SK-N-SH (cell line): Measurements from ENCODE around the gene PARD3.

Experiments used
- CHD2 ChIP-seq: fragments of 150-350 bp; IDR thresholded peaks from 2 replicates; pipeline ENCODE4 v1.6.1; 2018; ENCODE audit warnings: low read length; ENCODE audit not compliant: partially characterized antibody
- CTCF ChIP-seq: fragments of 200-600 bp; sonication (generic); IDR thresholded peaks from 2 replicates; pipeline ENCODE4 v1.6.1; 2017; ENCODE audit warnings: antibody characterized with exemption, mild to moderate bottlenecking, moderate library complexity
- EP300 ChIP-seq, 2 experiments: IDR thresholded peaks; 2 replicates each; pipeline versions ENCODE4 v1.4.0 to v1.6.1; 2012; ENCODE audit warnings: borderline replicate concordance in 1 of 2, low read depth in 1 of 2, low read length in 1 of 2
- EZH2phosphoT487 ChIP-seq: fragments of 200-600 bp; sonication (generic); IDR thresholded peaks from 2 replicates; pipeline ENCODE4 v1.6.1; 2017; ENCODE audit warnings: low read depth, mixed run types, mild to moderate bottlenecking, antibody characterized with exemption, moderate library complexity, borderline replicate concordance
- GATA2 ChIP-seq: sonication (generic); formaldehyde crosslinking; IDR thresholded peaks from 2 replicates; pipeline ENCODE4 v1.5.0; 2020; ENCODE audit warnings: mild to moderate bottlenecking, missing genetic modification reagents
- MAX ChIP-seq: IDR thresholded peaks from 2 replicates; pipeline ENCODE4 v1.4.0; 2012; ENCODE audit warnings: low read depth
- NFIC ChIP-seq: IDR thresholded peaks from 2 replicates; pipeline ENCODE4 v1.4.0; 2012; ENCODE audit warnings: borderline replicate concordance
- NRF1 ChIP-seq: IDR thresholded peaks from 2 replicates; pipeline ENCODE4 v1.6.1; 2012; ENCODE audit warnings: low read depth, mild to moderate bottlenecking, low read length
- POLR2AphosphoS5 ChIP-seq: IDR thresholded peaks from 2 replicates; pipeline ENCODE4 v1.6.1; 2012; ENCODE audit warnings: low read depth, low read length
- RAD21 ChIP-seq: IDR thresholded peaks from 2 replicates; pipeline ENCODE4 v1.6.1; 2012; ENCODE audit warnings: mild to moderate bottlenecking, low read length
- REST ChIP-seq: IDR thresholded peaks from 2 replicates; pipeline ENCODE4 v1.6.1; 2012; ENCODE audit warnings: mild to moderate bottlenecking, low read depth, low read length, moderate library complexity
- RFX5 ChIP-seq: IDR thresholded peaks from 2 replicates; pipeline ENCODE4 v1.6.1; 2012; ENCODE audit warnings: mild to moderate bottlenecking, improper control_type of control experiment, low read length
- YY1 ChIP-seq: IDR thresholded peaks from 2 replicates; pipeline ENCODE4 v1.4.0; 2012; ENCODE audit warnings: low read depth, mild to moderate bottlenecking
- ZBTB33 ChIP-seq: IDR thresholded peaks from 2 replicates; pipeline ENCODE4 v1.4.0; 2012; ENCODE audit warnings: low read depth, borderline replicate concordance

- TF ChIP-seq CHD2 (no peak), CTCF (no peak), POLR2AphosphoS5 (no peak), ZBTB33 (no peak), REST (no peak), EP300 (IDR thresholded peaks at IDR 0.05; ENCODE audit: borderline replicate concordance in 1 of 2, low read depth in 1 of 2, low read length in 1 of 2) (no peak), EZH2phosphoT487 (no peak), NFIC (no peak), YY1 (no peak), RAD21 (no peak), NRF1 (no peak), RFX5 (no peak), MAX (no peak), GATA2 (CRISPR knock-in tag) (no peak)
These were observed 166.9 kb downstream of the PARD3 start for GRCh38 chr10:34647875-34648865.
